HG03575 (cell line): ENCODE results near the gene HHIPL1.
A peak's percentile ranks its signal among the peaks of the same experiment; 100 is the strongest.

Experiments
- ATAC-seq: cut with Tn5 transposase; IDR thresholded peaks from one replicate; pipeline ENCODE4 v1.9.1; 2021; ENCODE audit not compliant: unreplicated experiment, insufficient number of reproducible peaks, low FRiP score; ENCODE audit errors: extremely low read depth

The HHIPL1 gene

DNA sequence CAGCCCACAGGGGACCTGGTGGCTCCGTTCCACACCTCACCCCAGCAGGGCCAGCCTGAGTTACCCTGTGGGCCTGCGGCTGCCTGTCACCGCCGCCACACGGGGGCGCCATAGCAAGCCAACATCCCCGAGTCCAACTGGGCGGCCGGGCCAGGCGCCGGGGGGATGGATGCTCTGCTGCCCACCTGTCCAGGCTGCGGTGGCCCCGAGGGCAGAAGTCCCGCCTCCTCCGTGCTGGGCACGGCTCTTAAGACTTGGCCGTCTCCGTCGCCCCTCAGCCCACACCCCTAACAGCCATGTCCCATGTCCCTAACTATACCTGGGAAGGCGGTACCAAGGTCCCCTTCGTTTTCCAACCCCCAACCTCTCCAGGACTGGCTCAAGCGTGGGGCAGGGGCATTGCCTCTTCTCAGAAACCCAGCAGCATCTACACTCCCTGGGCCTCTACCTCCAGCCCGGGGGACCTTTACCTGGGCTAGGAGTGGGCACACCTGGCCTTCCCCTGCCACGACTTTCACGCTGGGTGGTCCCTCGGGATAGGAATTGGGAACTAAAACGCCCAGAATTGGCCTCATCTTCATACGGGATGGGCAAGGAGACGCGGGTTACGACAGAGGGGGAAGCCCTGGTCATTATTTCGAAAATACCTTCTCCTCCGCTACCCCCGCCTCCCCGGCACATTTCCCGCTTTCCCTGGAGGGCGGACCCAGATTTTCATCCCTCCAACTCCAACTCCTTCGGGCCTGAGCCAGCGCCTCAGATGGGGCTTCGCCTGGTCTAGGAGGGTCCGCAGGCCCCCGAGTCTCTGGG is 38.1 kb downstream of the HHIPL1 start:
- ATAC-seq, result no peak

GRCh38 chr14:99683619-99684409 is 38.9 kb downstream of the HHIPL1 start, which contains the start of gene CYP46A1:
TSS of gene CYP46A1 (plus strand) at chr14:99684298. CDS start at chr14:99684418, 120 bp downstream.
- peak; percentile 90 for ATAC-seq

DNA sequence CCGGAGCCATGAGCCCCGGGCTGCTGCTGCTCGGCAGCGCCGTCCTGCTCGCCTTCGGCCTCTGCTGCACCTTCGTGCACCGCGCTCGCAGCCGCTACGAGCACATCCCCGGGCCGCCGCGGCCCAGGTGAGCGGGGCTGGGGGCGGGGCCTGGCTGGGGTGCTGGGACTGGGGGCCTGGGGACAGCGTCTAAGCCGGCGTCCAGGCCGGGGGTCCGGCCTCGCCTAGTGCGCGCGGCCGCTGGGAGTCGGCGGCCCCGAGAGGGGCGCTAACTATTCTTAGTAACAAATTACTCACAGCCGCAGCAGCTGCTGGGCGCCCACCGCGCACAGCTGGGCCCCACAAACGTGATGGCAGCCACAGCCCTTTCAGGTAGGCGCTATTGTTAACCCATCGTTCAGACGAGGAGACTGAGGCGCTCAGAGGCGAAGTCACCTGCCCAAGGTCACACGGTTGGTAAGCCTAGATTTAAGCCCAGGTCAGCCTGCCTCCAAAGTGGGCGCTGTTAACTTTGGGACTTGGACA is 39.5 kb downstream of the HHIPL1 start:
- ATAC-seq, result no peak

DNA sequence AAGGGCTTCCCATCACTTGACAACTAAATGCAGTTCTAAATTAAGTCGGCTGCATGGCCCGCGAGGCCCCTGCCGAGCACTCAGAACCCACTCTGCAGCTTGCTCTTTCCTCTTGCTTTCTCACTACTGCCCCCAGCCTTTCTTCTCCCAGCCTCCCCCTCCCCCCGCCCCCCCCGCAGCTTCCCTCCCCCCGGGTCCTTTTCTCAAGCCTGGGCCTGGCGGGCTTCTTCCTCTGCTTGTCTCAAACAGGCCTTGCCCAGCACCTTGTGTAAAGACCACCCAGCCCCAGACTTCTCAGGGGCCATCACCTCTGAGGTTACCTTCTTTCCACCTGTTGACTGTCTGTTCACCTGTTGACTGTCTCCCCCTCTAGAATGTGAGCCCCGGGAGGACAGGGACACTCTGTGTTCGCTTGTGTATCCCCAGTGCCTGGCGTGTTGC is 40.2 kb downstream of the HHIPL1 start:
- no peak for ATAC-seq

DNA sequence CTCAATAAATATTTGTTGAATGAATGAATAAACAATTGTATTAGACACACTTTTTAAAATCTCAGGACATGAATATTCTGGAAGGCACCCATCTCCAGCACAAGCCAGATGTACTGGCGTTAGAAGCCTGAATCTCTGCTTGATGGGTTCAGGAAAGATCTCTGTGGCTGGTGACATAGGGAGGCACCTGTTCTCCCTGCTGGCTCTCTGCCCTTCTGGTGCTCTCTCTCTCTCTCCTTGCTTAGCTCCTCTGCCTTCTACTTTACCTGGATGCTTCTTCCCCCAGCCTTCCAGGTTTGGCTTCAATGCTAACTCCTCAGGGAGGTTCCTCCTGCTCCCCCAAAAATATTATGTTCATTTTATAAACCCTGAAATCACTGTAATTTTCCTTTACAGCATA is 40.7 kb downstream of the HHIPL1 start:
- no peak for ATAC-seq

GRCh38 chr14:99686557-99687283 is 41.8 kb downstream of the HHIPL1 start:
- no peak for ATAC-seq

GRCh38 chr14:99687284-99688209 is 42.6 kb downstream of the HHIPL1 start:
- no peak for ATAC-seq

DNA sequence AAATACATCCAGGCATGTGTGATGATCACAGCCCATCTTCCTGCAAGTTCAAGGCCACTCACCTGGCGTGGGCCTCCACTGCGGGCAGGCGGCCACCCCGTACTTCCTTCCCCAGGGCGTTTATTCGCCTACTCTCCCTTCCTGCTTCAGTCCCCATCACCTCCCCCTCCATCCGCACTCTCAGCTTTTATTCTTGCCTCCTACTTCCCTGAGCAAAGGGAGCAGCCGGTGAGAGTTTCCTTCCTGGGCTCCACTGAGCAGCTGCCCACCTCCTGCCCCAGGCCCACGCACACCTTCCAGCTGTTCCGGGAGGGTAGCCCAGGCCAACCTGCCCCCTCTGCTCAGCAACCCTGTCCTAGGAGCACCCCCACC is 43.3 kb downstream of the HHIPL1 start:
- no peak for ATAC-seq

- no peak for ATAC-seq
Measured at GRCh38 chr14:99688629-99689028, 43.7 kb downstream of the HHIPL1 start.

GRCh38 chr14:99689266-99690236 is 44.6 kb downstream of the HHIPL1 start:
- ATAC-seq, result no peak

DNA sequence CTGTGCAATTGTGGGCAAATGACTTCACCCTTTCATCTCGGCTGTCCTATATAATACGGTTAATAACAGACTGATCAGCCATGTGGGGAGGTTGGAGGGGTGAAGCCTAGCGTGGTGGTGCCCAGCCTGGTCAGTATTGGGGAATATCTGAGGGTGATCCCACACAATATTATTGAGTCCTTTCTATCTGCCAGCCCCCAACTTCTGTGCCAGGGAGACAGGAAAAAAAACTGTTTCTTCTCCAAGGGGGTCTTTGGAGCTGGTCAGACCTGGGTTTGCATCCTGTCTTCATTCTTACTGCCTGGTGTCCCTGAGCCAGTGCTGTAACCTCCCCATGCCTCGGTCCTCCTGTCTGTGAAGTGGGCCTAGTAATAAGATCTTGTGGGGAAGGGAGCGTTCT is 45.7 kb downstream of the HHIPL1 start:
- no peak for ATAC-seq

- no peak for ATAC-seq
Measured at GRCh38 chr14:99691111-99691885, 46.4 kb downstream of the HHIPL1 start.

GRCh38 chr14:99693918-99694317 is 49.0 kb downstream of the HHIPL1 start:
- no peak for ATAC-seq

GRCh38 chr14:99696929-99697328 is 52.0 kb downstream of the HHIPL1 start:
- ATAC-seq, result no peak

DNA sequence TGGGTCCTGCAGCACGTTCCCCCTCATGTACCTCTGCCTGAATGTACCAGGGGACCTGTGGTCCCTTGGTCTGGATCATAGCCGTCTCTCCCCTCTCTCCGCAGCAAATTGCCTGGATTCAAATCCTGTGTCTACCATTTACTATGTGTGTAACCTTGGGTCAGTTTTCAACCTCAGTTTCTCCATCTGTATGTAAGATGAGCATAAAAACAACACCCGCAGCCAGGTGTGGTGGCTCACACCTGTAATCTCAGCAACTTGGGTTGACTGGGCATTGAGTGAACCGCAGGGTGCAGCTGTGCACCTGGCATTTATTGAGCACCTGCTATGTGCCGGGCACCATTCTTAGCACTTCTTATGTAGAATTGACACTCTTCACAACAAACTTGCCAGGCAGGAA is 53.3 kb downstream of the HHIPL1 start:
- ATAC-seq, result no peak

- ATAC-seq, result no peak
Measured at GRCh38 chr14:99698642-99699041, 53.7 kb downstream of the HHIPL1 start.
